ENCODE results near the gene GJB1. TPM values are rescaled to one million over a fixed set of nuclear protein-coding genes. Genes with fewer than 3 reads are reported as not detected.
"Not testable (repeated sequence)": the region's sequence is repeated elsewhere in the genome, so short reads cannot be mapped to it uniquely, and the experiment has no call there.

GJB1 gene
- not detected in 2 replicates for total RNA-seq (2014; rRNA removed; shearing (Covaris generic))

DNA sequence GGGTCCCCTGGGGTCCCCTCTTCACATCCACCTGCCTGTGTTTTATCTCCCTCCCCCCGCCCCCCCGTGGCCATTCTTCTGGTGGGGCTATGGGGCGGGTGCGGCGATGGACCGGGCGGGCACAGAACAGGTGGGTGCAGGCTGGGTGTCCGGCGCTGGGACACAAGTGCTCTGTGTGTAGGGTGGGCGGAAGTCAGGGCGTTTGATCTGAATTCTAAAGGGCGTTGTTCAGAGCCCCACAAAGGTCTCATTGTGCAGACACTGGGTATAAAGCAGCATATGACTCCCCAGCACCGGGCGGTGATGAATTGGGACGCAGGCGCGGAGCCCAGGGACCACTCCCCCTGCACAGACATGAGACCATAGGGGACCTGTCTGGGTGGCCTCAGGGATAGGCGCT, at the start of gene GJB1:
TSS of gene GJB1 (plus strand) at position 296 of the 400 bp plus-strand sequence. CDS start 484 bp downstream, outside the sequence.
- no peak for DNase-seq (ENCODE audit: low spot score)

DNA sequence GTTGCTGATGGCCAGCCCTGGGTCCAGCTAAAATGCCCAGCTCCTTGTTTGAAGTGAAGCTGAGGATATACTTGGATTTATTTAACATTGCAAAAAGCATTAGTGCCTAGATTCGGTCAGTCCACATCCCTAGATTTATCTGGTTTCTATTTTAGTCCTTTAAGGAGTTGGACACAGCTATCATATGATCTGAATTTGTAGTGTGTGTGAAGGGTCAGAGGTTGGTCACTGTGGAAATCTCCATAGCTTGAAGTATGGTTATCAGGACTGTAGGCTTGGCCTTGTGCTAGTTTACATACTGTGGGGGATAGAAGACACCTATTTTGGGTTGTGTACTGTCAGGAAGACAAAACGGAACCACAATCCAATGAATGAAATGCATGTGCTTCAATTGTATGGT, 49.6 kb upstream of the GJB1 start:
- DNase-seq (ENCODE audit: low spot score) = no peak

DNA sequence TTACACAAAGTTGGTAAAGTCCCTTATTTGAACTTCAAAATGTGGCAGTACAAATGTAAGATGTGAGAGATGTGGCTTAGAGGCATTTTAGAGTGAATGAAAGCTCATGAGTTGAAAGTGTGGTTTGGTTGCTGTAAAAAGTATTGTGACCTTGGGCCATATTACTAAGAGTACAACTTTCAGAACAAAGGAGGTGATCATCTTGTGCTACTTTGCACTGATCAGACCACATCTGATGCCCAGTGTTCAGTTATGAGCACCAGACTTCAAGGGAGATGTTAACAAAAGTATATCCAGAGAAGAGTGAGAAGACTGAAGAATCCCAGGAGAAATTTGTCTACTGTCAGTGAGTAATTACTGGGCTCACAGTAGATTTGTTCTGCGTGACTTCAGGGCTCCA, 48.2 kb upstream of the GJB1 start:
- no peak for DNase-seq (ENCODE audit: low spot score)

DNA sequence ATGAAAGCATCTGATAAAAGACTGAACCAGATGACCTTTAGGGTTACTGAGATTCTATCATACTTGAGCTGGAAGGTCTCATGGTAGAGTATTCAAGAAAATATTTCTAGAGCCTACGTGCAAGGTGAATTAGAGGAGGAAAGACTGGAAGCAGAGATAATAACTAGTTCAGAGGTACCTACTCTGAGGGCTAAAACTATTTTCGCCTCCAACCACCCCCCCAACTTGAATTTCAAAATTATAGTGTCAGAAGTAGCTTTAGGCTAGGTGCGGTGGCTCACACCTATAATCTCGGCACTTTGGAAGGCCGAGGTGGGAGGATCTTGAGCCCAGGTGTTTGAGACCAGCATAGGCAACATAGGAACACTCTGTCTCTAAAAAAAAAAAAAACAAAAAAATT, 47.5 kb upstream of the GJB1 start:
- DNase-seq (ENCODE audit: low spot score) = no peak

DNA sequence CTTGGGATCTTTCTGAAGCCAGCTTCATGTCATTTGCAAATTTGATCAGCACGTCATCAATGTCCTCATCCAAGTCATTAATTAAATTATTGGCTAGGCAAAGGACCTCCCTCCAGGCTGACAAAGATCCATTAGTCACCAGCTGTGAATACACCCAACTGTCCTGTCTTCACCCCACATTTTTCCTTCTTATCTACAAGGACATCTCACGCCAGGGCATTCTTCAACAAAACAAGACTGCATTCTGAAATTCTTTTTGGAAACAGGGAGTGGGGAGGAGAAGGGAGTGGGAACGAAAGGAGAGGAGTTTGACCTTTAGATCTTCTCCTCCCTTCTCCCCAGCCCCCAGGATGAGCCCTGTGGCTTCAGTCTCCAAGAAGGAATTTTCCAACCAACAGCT, 45.7 kb upstream of the GJB1 start:
- DNase-seq (ENCODE audit: low spot score) = no peak

DNA sequence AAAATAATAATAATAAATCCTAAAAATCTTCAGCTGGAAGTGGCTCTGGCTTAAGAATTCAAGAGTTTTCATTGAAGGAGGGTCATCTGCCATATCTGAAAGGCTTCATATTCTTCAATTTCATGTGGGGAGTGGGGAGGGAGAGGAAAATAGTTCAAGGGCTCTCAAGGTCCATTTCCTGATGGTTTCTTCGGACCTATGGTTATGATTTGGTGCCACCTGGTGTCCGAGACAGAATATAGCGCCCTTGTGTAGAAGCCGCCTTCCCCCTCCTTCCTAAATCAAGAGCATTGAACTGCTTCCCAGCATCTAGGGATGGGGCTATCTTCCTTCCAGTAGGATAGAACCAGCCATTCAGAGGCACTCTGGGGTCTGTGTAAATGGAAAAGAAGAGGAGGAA, 44.1 kb upstream of the GJB1 start:
- DNase-seq (ENCODE audit: low spot score) = peak; percentile 64

DNA sequence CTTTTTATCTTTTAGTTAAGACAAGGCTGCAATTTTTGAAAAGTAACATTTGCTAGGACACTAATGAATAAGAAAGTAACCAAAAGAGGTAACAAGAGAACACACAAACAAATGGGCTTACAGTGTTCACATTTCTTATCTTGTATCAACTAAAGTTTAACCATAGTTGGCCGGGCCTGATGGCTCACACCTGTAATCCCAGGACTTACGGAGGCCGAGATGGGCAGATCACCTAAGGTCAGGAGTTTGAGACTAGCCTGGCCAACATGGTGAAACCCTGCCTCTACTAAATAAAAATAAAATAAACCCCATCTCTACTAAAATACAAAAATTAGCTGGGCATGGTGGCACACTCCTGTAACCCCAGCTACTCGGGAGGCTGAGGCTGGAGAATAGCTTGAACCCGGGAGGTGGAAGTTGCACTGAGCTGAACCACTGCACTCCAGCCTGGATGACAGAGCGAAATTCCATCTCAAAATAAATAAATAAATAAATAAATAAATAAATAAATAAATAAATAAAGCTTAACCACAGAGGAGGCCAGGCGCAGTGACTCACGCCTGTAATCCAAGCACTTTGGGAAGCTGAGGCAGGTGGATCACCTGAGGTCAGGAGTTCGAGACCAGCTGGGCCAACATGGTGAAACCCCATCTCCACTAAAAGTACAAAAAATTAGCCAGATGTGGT, 42.3 kb upstream of the GJB1 start:
- DNase-seq (ENCODE audit: low spot score) = not testable (repeated sequence)

DNA sequence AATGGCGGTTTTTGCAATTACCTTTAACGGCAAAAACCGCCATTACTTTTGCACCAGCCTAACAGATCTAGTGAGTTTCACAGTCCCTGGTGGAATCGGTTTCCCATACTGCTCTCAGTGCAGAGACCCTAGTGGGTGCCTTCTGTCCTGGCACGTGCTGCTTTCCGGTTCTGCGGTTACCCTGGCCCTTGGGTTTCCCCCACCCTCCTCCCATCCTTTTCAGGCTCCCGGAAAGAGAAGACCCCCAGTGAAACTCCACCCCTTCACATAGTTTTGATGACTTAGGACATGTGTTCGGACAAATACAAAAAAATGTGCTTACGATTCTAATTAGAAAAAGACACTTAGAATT, 41.5 kb upstream of the GJB1 start:
- no peak for DNase-seq (ENCODE audit: low spot score)

DNA sequence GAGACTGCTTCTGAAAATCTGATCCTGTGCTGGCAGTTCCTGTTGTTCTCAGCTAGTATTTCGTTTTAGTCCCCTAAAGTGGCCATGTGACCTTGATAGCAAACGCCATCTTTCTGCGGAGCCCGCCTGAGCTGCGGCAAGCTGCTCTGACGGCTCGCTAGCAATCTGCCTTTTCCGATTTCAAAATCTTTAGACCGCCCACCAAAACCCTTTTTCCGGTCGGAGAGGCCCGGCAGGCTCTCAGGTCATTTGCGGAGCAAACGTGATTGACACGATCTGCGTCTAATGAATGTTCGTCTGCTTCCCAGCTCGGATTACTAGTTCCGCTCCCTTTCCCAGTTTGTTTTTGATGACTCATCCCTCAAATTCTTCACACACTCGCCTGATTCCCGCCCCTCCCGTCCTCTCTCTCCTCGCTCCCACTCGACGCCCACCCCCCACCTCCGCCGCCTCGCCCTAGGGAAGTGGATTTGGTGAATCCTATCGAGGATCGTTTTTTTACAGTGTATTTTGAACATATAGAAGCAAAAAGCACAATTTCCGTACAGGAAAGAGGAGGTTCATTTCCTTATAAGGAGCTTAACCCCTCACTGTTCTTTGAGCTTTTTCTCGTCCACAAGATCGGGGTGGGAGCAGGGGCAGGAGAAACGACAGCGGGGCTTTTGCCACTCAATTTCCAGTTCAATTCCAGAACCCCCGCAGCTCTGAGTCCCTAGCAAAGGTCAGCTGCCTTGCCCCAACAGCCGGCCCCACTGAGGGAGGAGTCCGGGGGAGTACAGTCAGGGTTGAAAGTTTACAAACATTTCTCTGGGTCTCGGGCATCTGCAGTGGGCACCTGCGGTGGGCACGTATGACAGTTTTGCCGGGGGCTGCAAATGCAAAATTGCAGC, 40.9 kb upstream of the GJB1 start:
- peak; percentile 97 for DNase-seq (ENCODE audit: low spot score)

DNA sequence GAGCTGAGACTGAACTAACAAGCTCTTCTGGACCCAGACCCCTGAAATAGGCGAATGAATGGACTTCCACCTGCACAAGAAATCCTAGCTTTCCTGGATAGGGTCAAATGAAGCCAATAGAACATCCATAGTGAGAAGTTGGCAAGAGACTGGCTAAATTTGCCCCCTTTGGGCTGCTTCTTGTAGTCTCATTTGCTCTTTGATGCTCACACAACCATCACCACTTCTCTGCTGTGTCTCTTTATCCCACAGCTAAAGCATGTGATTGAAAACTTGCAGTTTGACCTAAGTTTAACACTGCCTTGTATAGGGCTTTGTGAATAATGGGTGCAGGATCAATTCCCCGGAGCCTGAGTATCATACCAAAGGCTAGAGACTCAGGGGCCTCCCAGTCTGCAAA, 40.2 kb upstream of the GJB1 start:
- no peak for DNase-seq (ENCODE audit: low spot score)

DNA sequence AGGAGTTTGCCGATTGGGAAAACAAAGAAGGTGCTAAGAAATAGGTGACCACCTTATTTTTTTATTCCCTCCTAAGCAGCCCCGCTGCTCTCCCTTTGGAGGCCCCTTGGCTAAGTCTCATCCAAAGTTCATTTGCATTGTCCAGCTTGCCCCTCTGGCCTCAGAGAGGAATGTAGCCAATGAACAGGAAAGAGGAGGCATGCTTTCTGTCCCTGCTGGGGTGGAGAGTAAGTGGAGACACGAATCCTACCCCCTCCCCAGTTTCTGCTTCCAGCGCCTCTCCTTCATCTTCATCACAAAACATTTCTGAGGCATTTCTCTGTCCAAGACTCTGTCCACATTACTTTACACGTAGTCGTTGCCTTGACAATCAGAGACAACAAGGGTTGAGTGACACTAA, 39.7 kb upstream of the GJB1 start:
- DNase-seq (ENCODE audit: low spot score) = no peak

DNA sequence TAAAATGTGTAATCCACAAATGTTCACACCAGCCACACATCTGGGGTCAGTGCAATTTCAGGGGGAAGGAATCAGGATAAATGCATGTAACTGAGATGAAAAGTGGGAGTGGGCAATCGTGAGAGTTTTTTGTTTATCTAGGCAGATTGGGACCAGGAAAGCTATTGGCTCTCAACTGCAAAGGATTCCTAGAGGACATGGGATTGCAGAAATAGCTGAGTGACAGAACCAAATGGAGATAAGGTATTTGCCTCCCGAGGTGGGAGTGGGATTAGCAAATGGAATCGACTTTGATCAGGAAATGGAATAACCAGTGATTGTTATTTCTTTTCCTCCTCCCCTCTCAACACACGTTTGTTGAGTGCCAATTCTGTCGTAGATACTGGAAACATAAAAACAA, 38.9 kb upstream of the GJB1 start:
- DNase-seq (ENCODE audit: low spot score) = no peak

DNA sequence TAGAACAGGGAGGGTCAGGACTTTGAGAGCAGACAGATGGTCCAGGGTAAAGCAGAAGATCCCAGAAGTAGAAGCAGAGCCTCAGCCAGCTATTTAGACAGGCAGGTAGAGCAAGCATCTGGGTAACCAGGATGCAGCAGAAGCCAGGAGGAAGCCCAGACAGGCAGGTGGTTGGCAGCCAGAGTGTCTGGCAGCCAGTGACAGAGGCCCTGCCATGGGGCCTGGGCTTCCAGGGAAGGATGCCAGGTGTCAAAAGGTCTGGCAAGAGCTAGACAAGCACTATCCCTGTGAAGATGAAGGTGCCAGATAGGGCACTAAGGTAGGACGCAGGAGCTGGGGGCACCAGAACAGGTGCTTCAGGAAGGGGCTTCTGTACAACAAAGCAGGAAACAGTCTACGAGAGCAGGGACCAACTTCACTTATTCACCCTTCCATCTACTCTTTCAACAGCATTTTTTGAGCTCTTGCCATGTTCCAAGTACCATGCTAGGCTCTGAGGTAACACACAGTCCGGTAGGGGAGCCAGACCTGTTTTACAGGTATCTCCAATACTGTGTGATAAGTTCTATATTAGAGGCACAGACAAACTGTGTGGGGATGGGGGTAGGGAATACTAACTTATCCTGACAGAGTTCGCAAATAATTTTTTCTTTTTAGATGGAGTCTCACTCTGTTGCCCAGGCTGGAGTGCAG, 38.1 kb upstream of the GJB1 start:
- DNase-seq (ENCODE audit: low spot score) = no peak

DNA sequence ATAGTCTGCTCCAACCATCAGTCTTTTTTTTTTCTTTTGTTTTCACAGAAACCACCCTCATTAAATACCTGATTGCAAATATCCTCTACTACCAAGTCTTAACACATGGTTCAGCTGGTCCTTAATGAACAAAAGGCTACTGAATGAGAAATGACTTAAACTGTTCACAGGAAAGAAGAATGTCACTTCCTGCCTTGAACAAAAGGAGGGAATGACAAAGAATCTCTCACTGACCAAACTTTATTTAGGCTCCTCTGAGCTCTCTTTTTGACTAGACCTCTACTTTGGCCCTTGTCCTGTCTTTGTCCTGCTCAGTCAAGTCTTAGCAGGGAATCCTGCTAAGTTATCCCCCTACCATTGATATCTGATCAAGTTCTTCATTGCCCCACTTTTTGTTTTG, 31.8 kb upstream of the GJB1 start:
- no peak for DNase-seq (ENCODE audit: low spot score)

DNA sequence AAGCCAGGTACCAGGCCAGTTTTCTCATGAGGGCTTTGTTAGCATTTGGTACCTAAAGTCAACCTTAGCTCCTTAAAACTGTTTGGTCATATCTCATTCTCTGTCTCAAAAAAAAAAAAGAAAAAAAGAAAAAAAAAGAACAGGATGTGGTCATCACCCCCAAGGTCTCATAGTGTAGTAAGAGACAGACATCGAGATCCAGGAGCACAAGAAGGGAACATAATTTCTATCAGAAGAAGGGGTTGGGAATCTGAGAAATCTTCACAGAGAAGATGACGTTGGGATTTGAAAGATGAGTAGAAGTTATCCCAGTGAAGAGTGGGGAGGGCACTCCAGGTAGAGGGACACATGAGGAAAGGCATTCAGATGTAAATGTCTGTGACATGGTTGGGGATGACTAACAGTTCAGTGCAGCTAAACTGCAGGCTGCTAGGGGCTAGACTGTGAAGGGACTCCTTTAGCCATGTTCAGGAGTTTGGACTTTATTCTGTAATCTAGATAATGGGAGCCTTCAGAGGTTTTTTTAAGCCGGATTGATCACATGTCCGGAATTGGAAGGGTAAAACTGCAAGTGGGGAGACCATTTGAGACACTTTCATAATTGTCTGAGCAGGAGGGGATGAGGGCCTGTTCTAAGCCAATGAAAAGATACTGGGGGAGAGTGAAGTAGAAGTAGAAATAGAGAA, 26.9 kb upstream of the GJB1 start:
- DNase-seq (ENCODE audit: low spot score) = no peak

DNA sequence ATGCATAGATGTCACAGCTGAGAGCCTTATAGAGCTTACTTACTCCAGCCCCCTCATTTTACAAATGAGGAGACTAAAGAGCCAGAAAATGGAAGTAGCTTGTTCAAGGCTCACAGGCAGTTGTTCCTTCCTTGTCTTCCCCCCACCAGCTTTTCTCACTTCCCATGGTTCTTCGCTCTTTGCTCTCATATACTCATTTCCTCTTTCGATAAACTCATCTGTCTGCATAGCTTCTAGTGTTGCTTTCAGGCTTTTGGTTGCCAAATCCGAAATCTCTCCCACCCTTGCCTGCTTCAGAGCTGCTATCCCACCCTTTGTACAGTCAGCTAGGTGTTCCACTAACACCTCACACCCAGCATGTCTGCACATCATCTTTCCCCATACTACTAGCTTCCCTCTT, 25.0 kb upstream of the GJB1 start:
- no peak for DNase-seq (ENCODE audit: low spot score)

DNA sequence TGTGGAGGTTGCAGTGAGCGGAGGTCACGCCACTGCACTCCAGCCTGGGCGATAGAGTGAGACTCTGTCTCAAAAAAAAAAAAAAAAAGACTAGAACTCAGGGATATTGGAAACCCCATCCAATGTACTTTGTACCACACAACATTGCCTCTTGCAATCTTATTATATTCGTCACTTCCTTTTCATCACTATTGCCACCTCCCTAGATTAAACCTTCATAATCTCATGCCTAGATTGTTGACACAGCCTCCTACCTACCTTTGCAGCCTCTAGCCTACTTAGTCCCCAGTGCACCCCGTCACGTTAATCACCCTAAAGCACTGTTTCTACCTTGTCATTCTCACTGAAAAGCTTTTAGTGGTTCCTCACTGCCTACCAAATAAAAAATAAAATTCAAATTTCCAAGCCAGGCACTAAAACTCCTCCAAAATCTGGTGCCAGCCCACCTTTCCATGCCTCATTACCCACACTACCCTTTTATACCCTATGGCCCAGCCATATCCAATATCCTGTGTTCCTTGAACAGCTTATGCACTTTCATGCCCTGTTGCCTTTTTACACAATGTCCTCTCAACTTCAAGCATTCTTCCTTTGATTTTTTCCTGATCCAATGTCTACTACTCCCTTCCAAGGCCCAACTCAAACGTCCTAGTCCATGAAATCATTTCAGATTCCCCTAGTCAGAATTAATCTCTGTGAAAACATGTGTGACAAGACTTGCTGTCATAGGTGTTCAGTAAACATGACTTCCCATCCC, 23.6 kb upstream of the GJB1 start:
- no peak for DNase-seq (ENCODE audit: low spot score)

DNA sequence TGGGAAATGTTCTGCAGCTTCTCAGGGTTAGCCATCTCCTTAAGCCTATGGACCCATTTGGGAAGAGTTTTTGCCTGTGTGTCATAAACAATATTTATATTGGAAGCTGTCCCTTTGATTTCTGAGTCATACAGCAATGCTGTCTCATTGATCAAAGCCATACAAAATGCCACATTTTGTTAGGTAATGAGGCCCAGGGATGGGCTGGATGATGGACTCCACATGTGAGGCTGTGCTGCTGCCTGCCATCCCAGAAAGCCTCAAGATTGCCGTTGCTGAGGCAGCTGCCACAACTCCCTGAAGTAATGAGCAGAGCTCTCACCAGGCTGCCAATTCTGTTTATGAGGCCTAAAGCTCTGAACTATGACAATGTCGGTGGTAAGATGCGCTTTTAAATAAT, 12.2 kb upstream of the GJB1 start:
- DNase-seq (ENCODE audit: low spot score) = no peak

DNA sequence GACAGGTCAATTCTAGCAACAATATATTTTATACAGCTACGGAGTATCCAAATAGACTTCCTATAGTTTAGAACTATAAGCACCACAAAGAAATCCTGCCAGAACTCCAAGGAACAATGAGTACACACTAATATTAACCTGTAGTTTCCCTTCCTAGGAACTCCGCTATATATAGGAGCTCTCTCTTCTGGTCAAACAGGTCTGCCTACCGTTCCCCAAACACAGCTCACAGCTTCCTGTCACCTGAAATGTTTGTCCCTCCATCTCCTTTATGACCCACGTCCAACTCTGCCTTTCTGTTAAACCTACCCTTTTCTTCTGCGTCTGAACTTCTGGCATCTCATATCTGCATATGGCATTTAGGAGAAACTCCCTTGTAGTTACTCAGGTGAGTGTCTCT, 10.5 kb upstream of the GJB1 start:
- DNase-seq (ENCODE audit: low spot score) = no peak

DNA sequence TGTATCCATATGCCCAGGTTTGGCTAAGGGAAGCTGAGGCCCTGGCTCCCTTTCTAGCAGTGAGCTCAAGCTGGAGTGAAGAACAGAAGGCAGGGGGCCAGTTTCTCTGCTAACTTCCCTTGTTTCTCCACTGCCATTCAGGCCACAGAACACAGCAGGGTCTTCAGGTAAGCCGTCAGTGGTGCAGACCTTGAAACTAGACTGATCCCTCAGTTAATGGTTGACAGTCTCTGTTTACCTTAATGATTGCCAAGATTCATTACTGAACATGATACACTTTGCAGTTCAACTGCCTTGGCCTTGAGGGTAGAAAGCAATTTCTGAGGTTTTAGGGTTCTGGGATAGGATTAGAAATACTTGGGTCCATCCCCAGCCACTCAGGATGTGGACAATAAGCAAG, 8.9 kb upstream of the GJB1 start:
- no peak for DNase-seq (ENCODE audit: low spot score)

DNA sequence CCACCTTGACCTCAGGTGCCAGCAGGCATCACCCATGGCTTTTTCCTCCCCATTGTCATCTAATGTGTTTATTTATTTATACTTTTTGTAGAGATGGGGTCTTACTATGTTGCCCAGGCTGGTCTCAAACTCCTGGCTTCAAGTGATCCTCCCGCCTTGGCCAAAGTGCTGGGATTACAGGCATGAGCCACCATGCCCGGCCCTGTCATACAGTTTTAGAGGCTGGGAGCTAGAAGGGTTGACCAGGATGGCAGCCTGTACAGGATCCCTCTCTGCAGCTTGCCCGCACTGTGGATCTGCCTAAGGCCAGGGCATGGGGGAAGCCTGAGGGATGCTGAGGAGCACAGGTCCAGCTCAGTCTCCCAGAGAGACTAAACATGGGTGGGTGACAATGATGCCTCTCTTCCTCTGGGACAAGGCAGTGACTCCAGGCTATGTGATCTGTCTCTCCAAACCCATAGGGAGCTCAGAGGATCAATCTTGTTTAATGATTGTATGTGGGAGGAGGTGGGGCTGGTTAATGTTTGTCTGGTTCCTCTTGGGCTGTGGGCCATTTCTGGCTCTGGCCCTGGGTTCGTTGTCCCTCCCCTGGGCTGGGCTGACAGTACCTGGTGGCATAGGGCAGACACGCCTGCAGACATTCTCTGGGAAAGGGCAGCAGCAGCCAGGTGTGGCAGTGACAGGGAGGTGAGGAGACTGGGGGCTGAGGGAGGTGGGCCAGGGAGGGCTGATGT, 8.3 kb upstream of the GJB1 start:
- no peak for DNase-seq (ENCODE audit: low spot score)

Data from H4 (cell line).